EH (cell line): Measurements from ENCODE around the gene DCAF4L1.
A peak's percentile ranks its signal among the peaks of the same experiment; 100 is the strongest.

Experiments
- DNase-seq: peaks from one replicate; pipeline ENCODE4 v3.0.0-alpha.2; 2015; ENCODE audit warnings: low read depth

The DCAF4L1 gene

DNA sequence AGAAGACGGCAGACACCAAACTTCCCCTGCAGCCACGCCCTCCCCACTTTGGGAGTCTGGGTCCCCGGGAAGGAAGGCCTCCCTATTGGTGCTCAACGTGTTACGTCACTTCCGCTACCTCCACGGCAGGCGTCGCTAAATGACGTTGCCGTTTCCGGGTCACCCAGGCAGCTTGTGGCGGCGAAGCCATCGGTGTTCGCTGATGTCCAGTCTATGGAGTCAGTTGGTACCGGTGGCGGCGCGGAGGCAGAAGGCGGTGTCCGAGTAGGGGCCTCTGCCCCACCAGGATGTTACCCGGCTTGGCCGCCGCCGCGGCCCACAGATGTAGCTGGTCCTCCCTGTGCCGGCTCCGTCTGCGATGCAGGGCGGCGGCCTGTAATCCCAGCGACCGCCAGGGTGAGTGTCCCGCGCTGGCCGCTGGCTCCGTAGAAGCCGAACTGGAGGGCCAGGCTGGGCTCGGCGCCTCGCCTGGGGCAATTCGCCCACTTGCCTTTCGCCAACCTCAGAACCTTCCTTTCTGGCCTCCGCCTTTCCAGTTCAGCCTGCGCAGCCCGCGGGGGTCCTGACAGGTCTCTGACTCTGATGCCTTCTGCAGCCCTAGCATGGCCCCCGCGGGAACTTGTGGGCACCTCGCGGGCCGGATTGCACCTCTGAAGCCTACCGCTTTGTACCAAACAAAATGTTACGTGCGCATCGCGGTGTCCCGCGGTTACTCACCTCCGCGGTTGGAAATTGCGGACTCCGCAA is 9.0 kb downstream of the DCAF4L1 start, which contains the start of gene SLC30A9:
TSS of gene SLC30A9 (plus strand) at position 166 of the 747 bp plus-strand sequence. CDS start at position 288, 122 bp downstream.
- peak; percentile 96 for DNase-seq

DNA sequence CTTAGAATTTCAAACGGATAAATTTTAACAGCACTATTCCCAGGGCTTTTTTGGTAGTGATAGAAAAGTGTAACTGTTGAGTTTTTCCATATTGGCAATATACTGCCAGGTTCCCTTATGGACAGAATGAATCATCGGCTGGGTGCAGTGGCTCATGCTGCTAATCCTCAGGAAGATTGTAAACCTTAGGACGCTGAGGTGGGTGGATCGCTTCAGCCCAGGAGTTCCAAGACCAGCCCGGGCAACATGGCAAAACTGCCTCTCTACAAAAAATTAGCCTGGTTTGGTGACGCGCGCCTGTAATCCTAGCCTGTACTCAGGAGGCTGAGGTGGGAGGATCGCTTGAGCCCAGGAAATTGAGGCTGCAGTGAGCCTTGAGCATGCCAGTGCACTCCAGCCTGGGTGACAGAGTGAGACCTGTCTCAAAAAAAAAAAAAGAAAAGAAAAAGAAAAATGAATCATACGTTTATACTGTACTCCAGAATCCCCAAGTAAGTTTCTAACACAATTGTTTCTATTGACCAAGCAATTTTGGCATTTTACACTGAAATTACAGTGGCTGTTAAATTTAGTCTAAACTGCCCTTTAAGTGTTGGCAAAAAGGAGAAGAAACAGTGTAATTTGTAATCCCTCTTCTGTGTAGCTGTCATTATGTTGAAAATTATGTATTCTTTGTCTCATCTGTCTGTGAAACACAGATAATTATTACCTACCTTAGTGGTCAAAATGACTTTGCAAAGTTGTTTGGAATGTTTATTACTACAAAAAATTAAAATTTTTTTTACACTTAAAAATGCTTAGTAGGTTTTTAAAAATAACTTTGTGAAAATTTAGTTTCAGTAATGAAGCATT is 10.6 kb downstream of the DCAF4L1 start:
- DNase-seq, result peak; percentile 12

DNA sequence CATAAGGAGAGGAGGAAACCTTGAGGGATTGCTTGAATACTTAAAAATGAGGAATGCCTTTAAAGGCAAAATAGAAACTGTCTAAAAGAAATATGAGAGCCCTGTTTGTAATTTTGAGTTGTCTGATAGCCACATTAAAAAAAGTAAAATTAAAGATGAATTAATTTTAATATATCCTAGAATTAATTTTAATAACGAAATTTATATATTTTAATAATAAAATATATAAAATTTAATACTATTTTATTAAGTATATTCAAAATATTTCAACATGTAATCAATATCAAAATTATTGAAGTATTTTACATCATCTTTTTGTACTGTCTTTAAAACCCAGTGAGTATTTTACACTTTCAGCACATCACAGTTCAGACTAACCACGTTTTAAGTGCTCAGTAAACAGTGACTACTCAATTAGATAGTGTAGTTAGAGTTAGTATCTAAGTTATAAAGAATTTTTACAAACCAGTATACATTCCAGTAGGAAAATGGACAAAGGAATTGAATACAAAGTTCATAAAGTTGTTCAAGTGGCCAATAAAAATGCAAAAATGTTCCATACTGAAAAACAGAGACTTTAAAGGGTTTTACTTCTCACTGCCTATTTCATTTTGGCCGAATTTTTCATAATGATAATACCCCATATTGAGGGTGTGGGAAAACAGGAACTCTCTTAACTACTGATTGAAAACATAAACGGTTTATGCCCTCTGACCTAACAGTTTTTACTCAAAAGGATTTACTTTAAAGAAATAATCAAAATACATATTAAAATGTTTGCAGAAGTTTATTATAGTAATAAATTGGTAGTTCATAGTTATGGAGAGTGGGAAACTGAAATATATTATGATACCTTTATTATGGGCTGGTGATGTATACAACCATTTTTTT is 11.7 kb downstream of the DCAF4L1 start:
- no peak for DNase-seq

DNA sequence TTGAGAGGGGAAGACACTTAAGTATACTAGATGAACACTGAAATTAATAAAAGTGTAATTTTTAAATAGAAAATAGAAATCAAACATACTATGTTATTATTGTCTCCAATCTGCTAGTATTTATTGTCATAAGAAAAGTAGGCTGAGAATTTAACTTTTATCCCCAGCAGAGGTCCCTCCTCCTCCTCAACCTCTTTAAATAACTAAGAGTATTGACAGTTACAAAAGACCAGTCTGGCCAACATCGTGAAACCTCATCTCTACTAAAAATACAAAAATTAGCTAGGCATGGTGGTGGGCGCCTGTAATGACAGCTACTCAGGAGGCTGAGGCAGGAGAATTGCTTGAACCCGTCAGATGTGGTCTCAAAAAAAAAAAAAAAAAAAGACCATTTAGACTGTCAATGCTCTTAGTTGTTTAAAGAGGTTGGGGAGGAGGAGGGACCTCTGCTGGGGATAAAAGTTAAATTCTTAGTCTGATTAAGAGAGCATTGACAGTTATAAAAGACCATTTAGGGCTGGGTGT is 13.0 kb downstream of the DCAF4L1 start:
- no peak for DNase-seq

DNA sequence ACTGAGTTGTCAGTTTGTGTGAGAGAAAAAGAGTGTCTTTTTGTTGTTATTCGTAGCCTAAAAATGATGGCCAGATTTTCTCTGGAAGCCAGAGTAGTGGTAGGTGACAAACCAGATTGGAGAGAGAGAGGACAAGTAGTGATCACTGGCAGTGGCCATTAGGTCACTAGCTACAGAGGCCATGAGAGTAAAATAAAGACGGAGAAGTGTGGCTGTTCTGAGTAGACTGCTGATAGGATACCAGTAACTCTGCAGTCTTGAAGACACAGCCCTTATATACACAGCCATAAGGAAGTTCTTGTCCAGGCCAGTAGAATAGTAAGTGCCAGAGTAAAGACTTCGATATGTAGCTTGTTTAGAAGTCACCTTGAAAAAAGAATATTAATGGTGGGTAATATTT is 16.5 kb downstream of the DCAF4L1 start:
- no peak for DNase-seq

DNA sequence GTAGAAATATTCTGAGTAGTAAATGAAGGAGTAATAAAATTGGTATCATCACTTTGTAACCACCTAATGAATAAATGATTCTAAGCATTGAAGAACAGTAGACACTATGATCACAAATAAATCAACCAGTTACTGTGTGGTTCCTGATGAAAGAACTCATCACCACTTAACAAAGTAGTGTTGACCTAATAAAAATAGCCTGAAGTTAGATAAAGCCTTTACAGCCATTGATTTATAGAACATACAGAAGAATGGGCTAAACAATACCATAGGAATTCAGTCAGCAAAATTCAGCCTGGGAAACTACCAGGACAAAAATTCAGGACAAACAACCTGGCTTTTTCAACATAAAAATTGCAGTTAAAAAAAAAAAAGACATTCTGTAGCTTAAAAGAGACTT is 17.8 kb downstream of the DCAF4L1 start:
- no peak for DNase-seq

DNA sequence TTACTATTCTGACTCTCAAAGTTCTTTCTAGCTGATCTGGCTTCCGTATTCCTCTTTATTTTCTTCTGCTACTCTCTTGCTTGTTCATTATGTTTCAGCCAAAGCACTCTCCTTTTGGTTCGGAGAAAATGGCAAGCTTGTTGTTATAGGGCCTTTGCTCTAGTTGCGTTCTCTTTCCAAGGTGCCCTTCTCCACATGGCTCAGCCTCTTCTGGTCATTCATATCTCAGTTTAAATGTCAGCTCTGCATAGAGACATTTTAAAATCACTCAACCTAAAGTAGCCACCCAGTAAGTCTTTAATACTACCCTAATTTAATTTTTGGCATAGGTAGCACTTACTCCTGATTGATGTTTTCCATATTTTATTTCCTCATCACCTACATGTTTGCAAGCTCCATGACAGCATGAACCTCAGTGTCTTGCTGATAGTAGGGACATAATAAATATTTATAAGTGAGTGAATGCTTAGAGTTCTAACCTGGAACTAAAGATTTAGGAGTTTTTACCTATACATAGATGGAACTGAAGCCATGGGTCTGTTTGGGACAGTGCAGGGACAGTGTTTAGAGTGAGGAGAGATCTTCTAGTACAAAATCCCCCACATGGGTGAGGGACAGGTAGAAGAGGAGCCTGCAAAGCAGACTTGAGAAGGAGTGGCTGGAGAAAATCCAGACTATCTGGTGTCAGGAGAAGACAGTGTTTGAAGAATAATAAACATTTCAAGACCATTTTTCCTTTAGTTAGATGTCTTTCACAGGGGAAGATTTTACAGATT is 26.6 kb downstream of the DCAF4L1 start:
- no peak for DNase-seq

DNA sequence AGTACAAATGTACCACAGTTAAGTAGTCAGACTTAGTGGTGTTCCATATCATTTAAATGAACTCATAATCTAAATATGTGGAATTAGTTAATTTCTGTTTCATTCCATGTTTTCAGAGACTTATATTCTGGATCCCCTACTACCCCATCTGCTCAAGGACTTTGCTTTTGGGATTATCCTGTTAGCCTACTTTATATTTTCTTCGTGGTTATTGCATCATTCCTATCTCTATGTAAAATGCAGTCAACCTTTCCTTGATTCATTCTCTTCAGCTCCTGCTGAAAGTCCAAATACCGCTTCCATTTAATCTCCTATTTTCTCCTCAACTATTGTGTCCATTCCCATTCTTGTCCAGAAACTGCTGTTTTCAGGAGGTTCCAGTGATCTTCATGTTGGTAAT is 33.9 kb downstream of the DCAF4L1 start:
- no peak for DNase-seq

DNA sequence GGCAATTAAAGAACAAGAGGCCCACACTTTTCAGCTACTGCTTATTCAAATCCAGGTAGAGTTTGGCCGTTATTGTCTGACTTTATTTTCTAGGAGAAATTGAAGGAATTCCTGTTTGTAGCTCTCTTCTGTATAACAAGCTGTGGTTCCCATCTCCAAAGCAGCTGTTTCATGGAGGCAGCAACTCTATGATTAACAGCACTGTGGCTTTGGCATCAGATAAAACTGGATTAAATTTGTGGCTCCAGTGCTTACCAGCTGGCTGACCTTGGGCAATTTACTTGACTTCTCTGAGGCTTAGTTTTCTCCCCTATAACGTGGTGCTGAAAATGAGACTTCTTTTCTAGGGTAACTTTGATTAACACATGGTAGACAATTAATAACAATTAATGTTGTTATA is 36.9 kb downstream of the DCAF4L1 start:
- DNase-seq, result no peak
